ENCODE measurements around the gene RFT1. TPM values are rescaled to one million over a fixed set of nuclear protein-coding genes. Genes with fewer than 3 reads are reported as not detected.

RFT1 gene
- total and polyA plus RNA-seq, 2 of the 13 experiments (the other 11 are each of a cell fraction or from before 2014, with no cell fraction given) = 23.2 to 37.0 TPM

DNA sequence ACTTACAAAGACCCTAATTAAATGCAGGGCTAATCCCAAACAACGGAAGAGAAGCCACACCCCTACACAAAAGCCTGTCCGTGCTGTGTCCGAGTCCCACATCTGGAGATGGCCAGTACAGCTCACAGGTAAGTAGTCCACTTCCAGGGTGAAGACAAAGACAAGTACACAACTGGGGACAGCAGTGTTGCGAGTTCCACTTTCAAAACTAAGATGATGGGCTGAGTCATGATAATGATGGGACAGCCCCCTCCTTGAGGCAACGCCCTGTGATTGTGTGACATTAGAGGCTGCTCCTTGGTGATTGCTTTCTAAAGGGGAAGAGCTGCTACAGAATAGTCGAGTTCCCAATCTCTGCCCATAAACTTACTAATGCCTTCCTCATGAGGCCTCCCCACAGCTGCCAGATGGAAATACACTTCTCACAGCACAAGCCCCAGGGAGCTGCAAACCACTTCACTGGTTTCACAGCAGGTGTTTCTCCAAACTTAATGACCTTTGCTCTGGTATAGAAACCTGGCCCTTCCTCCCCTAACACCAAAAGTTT is 27.6 kb downstream of the RFT1 start:
- Histone ChIP-seq H3K9ac (ENCODE audit: insufficient read depth, low read depth, low read length) (no peak overlapping the region), H3K9me3 (ENCODE audit: low read length) (no peaks in the 10 kb centered on the region), H3K4me2 (ENCODE audit: low read depth, low read length) (no peak overlapping the region), H3K4me1 (ENCODE audit: insufficient read depth, low read length) (peaks cover 5% of the 10 kb centered on the region; the same call in 1 of the 2 replicates), H2AFZ (ENCODE audit: low read length) (no peak overlapping the region), H3K27me3 (ENCODE audit: control insufficient read depth in 1 of 2, insufficient read depth in 2 of 2, low read length in 2 of 2) (no peaks in the 10 kb centered on the region), H3K36me3 (replicated peaks in 1 of 2; ENCODE audit: control insufficient read depth in 1 of 2, insufficient read depth in 2 of 2, low read length in 2 of 2) (peaks cover 8 to 47% of the 10 kb centered on the region in 2 experiments; a peak in 4 of 5 replicates), H4K20me1 (ENCODE audit: insufficient read depth, low read length) (no peaks in the 10 kb centered on the region), H3K4me3 (replicated peaks in 1 of 3; ENCODE audit: insufficient read depth in 1 of 3, low read depth in 2 of 3, low read length in 3 of 3) (no peak overlapping the region), H3K27ac (ENCODE audit: extremely low read length, insufficient read depth, low read length) (no peak overlapping the region), H3K79me2 (ENCODE audit: insufficient read depth, low read length) (no peaks in the 10 kb centered on the region)
- FAIRE-seq (no peak), ATAC-seq (no peak), DNase-seq (ENCODE audit: low spot score) (no peak)
- ChIA-PET POLR2A (no interaction called here), CTCF (ENCODE audit: low intra/inter-chr PET ratio, low total read pairs) (no interaction called here)
- TF ChIP-seq REXO4 (CRISPR knock-in tag; IDR thresholded peaks at IDR 0.05; ENCODE audit: borderline replicate concordance) (no peak), REL (CRISPR knock-in tag; conservative IDR thresholded peaks at IDR 0.05) (no peak), NR3C1 (CRISPR knock-in tag; IDR thresholded peaks at IDR 0.05) (no peak), ZNF7 (CRISPR knock-in tag; IDR thresholded peaks at IDR 0.05) (no peak), ZKSCAN1 (IDR thresholded peaks at IDR 0.05; ENCODE audit: low read length) (no peak), ZNF484 (CRISPR knock-in tag; IDR thresholded peaks at IDR 0.05; ENCODE audit: borderline replicate concordance, low read depth) (no peak)
- BruUV-seq (replicated peaks) = no TSS peak
- in situ Hi-C loops (cut with HindIII; ENCODE audit: extremely low pct_ligation_motif_present, low pct_unique_long_range_greater_than_20kb) (no loop called here), intact Hi-C loops (cut with micrococcal nuclease; ENCODE audit: unreplicated experiment) (no loop called here)
- 84% methylated on average over 6 of the region's 6 CpGs for WGBS (ENCODE audit: low lambda C conversion rate)

DNA sequence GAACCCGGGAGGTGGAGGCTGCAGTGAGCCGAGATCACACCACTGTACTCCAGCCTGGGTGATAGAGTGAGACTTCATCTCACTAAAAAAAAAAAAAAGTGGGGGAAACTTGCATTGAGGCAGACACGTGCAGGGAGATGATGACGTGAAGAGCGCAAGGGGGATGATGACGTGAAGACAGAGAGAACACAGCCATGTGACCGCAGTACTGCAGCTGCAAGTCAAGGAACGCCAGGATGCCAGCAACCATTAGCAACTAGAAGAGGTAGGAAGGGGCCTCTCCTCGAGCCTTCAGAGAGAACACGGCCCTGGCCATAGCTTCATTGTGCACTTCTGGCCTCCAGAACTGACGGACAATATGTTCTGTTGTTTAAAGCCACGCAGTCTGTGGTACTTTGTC is 28.3 kb downstream of the RFT1 start:
- peaks cover 8 to 46% of the 10 kb centered on the region in 2 experiments; a peak in 4 of 5 replicates for H3K36me3 ChIP-seq (replicated peaks in 1 of 2; ENCODE audit: control insufficient read depth in 1 of 2, insufficient read depth in 2 of 2, low read length in 2 of 2)

More for the DNA sequence above, 28.3 kb downstream of the RFT1 start:
- Histone ChIP-seq H3K4me2 (ENCODE audit: low read depth, low read length) (no peak overlapping the region), H3K27ac (ENCODE audit: extremely low read length, insufficient read depth, low read length) (no peak overlapping the region), H3K79me2 (ENCODE audit: insufficient read depth, low read length) (no peaks in the 10 kb centered on the region), H3K27me3 (ENCODE audit: control insufficient read depth in 1 of 2, insufficient read depth in 2 of 2, low read length in 2 of 2) (no peaks in the 10 kb centered on the region), H3K4me1 (ENCODE audit: insufficient read depth, low read length) (peaks cover 5% of the 10 kb centered on the region; the same call in 1 of the 2 replicates), H3K9ac (ENCODE audit: insufficient read depth, low read depth, low read length) (no peak overlapping the region), H4K20me1 (ENCODE audit: insufficient read depth, low read length) (no peaks in the 10 kb centered on the region), H2AFZ (ENCODE audit: low read length) (no peak overlapping the region), H3K9me3 (ENCODE audit: low read length) (no peaks in the 10 kb centered on the region), H3K4me3 (replicated peaks in 1 of 3; ENCODE audit: insufficient read depth in 1 of 3, low read depth in 2 of 3, low read length in 3 of 3) (no peak overlapping the region)
- FAIRE-seq (no peak), DNase-seq (ENCODE audit: low spot score) (no peak), ATAC-seq (no peak)
- in situ Hi-C loops (cut with HindIII; ENCODE audit: extremely low pct_ligation_motif_present, low pct_unique_long_range_greater_than_20kb) (no loop called here), intact Hi-C loops (cut with micrococcal nuclease; ENCODE audit: unreplicated experiment) (no loop called here)
- ChIA-PET POLR2A (no interaction called here), CTCF (ENCODE audit: low intra/inter-chr PET ratio, low total read pairs) (no interaction called here)
- TF ChIP-seq, protein P1, sequence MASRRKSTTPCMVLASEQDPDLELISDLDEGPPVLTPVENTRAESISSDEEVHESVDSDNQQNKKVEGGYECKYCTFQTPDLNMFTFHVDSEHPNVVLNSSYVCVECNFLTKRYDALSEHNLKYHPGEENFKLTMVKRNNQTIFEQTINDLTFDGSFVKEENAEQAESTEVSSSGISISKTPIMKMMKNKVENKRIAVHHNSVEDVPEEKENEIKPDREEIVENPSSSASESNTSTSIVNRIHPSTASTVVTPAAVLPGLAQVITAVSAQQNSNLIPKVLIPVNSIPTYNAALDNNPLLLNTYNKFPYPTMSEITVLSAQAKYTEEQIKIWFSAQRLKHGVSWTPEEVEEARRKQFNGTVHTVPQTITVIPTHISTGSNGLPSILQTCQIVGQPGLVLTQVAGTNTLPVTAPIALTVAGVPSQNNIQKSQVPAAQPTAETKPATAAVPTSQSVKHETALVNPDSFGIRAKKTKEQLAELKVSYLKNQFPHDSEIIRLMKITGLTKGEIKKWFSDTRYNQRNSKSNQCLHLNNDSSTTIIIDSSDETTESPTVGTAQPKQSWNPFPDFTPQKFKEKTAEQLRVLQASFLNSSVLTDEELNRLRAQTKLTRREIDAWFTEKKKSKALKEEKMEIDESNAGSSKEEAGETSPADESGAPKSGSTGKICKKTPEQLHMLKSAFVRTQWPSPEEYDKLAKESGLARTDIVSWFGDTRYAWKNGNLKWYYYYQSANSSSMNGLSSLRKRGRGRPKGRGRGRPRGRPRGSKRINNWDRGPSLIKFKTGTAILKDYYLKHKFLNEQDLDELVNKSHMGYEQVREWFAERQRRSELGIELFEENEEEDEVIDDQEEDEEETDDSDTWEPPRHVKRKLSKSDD (CRISPR knock-in tag; IDR thresholded peaks at IDR 0.05; ENCODE audit: low read depth) = no peak
- TF ChIP-seq PHF5A (CRISPR knock-in tag; IDR thresholded peaks at IDR 0.05; ENCODE audit: low read depth, unreplicated experiment) (no peak), MTF2 (CRISPR knock-in tag; IDR thresholded peaks at IDR 0.05; ENCODE audit: borderline replicate concordance) (no peak), SOX13 (IDR thresholded peaks at IDR 0.05) (no peak), SOX13 (CRISPR knock-in tag; conservative IDR thresholded peaks at IDR 0.05 in 1 of 2, IDR thresholded peaks at IDR 0.05 in 1 of 2) (no peak), ZSCAN29 (CRISPR knock-in tag; conservative IDR thresholded peaks at IDR 0.05) (no peak)
- 98% methylated on average over 12 of the region's 12 CpGs for WGBS (ENCODE audit: low lambda C conversion rate)
- no TSS peak for BruUV-seq (replicated peaks)
